Measurements from ENCODE around the gene LRCH1.
"Not testable (repeated sequence)": the region's sequence is repeated elsewhere in the genome, so short reads cannot be mapped to it uniquely, and the experiment has no call there.

LRCH1 gene

GRCh38 chr13:46753137-46753536, 200.2 kb downstream of the LRCH1 start:
- no peak for DNase-seq (ENCODE audit: low read depth in 2 of 2)

- no peak for DNase-seq (ENCODE audit: low read depth in 2 of 2)
Observed at GRCh38 chr13:46753917-46754316, 200.9 kb downstream of the LRCH1 start.

GRCh38 chr13:46754812-46755211, 201.8 kb downstream of the LRCH1 start:
- no peak for DNase-seq (ENCODE audit: low read depth in 2 of 2)

GRCh38 chr13:46755508-46755907, 202.5 kb downstream of the LRCH1 start:
- DNase-seq (ENCODE audit: low read depth in 2 of 2), result not testable (repeated sequence)

- DNase-seq (ENCODE audit: low read depth in 2 of 2), result no peak
Observed at GRCh38 chr13:46756977-46757376, 204.0 kb downstream of the LRCH1 start.

GRCh38 chr13:46757640-46758039, 204.7 kb downstream of the LRCH1 start:
- no peak for DNase-seq (ENCODE audit: low read depth in 2 of 2)

GRCh38 chr13:46759846-46760245, 206.9 kb downstream of the LRCH1 start:
- no peak for DNase-seq (ENCODE audit: low read depth in 2 of 2)

GRCh38 chr13:46761174-46761573, 208.2 kb downstream of the LRCH1 start:
- no peak for DNase-seq (ENCODE audit: low read depth in 2 of 2)

- no peak for DNase-seq (ENCODE audit: low read depth in 2 of 2)
Observed at GRCh38 chr13:46761866-46762265, 208.9 kb downstream of the LRCH1 start.

GRCh38 chr13:46769925-46770324, 217.0 kb downstream of the LRCH1 start:
- DNase-seq (ENCODE audit: low read depth in 2 of 2), result not testable (repeated sequence)

GRCh38 chr13:46771693-46772092, 218.7 kb downstream of the LRCH1 start:
- DNase-seq (ENCODE audit: low read depth in 2 of 2), result no peak

- no peak for DNase-seq (ENCODE audit: low read depth in 2 of 2)
Observed at GRCh38 chr13:46773541-46773940, 220.6 kb downstream of the LRCH1 start.

- no peak for DNase-seq (ENCODE audit: low read depth in 2 of 2)
Observed at GRCh38 chr13:46775385-46776107, 222.6 kb downstream of the LRCH1 start.

GRCh38 chr13:46778095-46778494, 225.1 kb downstream of the LRCH1 start:
- DNase-seq (ENCODE audit: low read depth in 2 of 2), result no peak

- DNase-seq (ENCODE audit: low read depth in 2 of 2), result no peak
Observed at GRCh38 chr13:46778890-46779289, 225.9 kb downstream of the LRCH1 start.

- DNase-seq (ENCODE audit: low read depth in 2 of 2), result no peak
Observed at GRCh38 chr13:46782066-46782465, 229.1 kb downstream of the LRCH1 start.

- DNase-seq (ENCODE audit: low read depth in 2 of 2), result no peak
Observed at GRCh38 chr13:46782691-46783090, 229.7 kb downstream of the LRCH1 start.

- DNase-seq (ENCODE audit: low read depth in 2 of 2), result no peak
Observed at GRCh38 chr13:46783504-46783903, 230.5 kb downstream of the LRCH1 start.

- DNase-seq (ENCODE audit: low read depth in 2 of 2), result no peak
Observed at GRCh38 chr13:46795321-46795720, 242.4 kb downstream of the LRCH1 start.

GRCh38 chr13:46796129-46796514, 243.2 kb downstream of the LRCH1 start:
- no peak for DNase-seq (ENCODE audit: low read depth in 2 of 2)

GRCh38 chr13:46796515-46797474, 243.8 kb downstream of the LRCH1 start, which contains the start of gene ESD:
Gene ESD, minus strand, starts transcription at chr13:46797161. Its CDS starts 5,748 bp downstream, at chr13:46791413.
- peak; percentile 94 to 96 for DNase-seq (ENCODE audit: low read depth in 2 of 2)

GRCh38 chr13:46797501-46798237, 244.7 kb downstream of the LRCH1 start:
- DNase-seq (ENCODE audit: low read depth in 2 of 2), result no peak

Measured in stimulated activated CD4-positive, alpha-beta T cell treated with anti-CD3 and anti-CD28 coated beads, Interleukin-4, amount 100 ng/mL, for 48 hours (primary cell).